CD4-positive, CD25-positive, alpha-beta regulatory T cell (primary cell): ENCODE results near the gene DGCR2. TPM values are rescaled to one million over a fixed set of nuclear protein-coding genes. Genes with fewer than 3 reads are reported as not detected.
A peak's percentile ranks its signal among the peaks of the same experiment; 100 is the strongest.
"Not testable (repeated sequence)": the region's sequence is repeated elsewhere in the genome, so short reads cannot be mapped to it uniquely, and the experiment has no call there.

ENCODE experiments used
- ATAC-seq, 2 donors: fragments of 150-1000 bp; cut with Tn5 transposase; one replicate each; pipeline ENCODE4 v1.10.0; 2021; ENCODE audit warnings: low read depth in 2 of 2, moderate number of reproducible peaks in 2 of 2, moderate library complexity in 1 of 2
- DNase-seq, 3 donors: peaks; one replicate each; pipeline versions ENCODE4 v3.0.0 to v3.0.0-alpha.2; 2012 to 2022; ENCODE audit warnings: mixed read lengths in 1 of 3
- H3K27ac ChIP-seq: one replicate; pipeline ENCODE4 v1.7.0; 2013; ENCODE audit warnings: mild to moderate bottlenecking, low read length; ENCODE audit not compliant: insufficient read depth, poor library complexity, severe bottlenecking
- H3K27me3 ChIP-seq: one replicate; pipeline ENCODE4 v1.7.0; 2013; ENCODE audit warnings: low read length; ENCODE audit not compliant: control insufficient read depth, insufficient read depth
- H3K36me3 ChIP-seq: one replicate; pipeline ENCODE4 v1.7.0; 2013; ENCODE audit warnings: mild to moderate bottlenecking, low read length, moderate library complexity; ENCODE audit not compliant: control insufficient read depth, insufficient read depth
- H3K4me1 ChIP-seq: 2 replicates; pipeline ENCODE4 v1.7.0; 2013; ENCODE audit warnings: mild to moderate bottlenecking, low read length; ENCODE audit not compliant: insufficient read depth, control insufficient read depth, poor library complexity, severe bottlenecking
- H3K4me3 ChIP-seq: one replicate; pipeline ENCODE4 v1.7.0; 2013; ENCODE audit warnings: low read depth, mild to moderate bottlenecking, low read length, moderate library complexity
- H3K9me3 ChIP-seq, 2 experiments: 1 replicate in 1 of 2; 2 replicates in 1 of 2; pipeline ENCODE4 v1.7.0; 2013; ENCODE audit warnings: low read length in 2 of 2, mild to moderate bottlenecking in 1 of 2, moderate library complexity in 1 of 2; ENCODE audit not compliant: control insufficient read depth in 2 of 2
- H3K27ac Mint-ChIP-seq, 3 donors: one replicate each; pipeline ENCODE4 v1.8.0; 2020 to 2022; ENCODE audit warnings: mild to moderate bottlenecking in 3 of 3, mixed read lengths in 3 of 3, moderate library complexity in 2 of 3
- H3K27me3 Mint-ChIP-seq: one replicate; pipeline ENCODE4 v1.8.0; 2022; ENCODE audit warnings: mild to moderate bottlenecking, mixed read lengths
- H3K36me3 Mint-ChIP-seq: one replicate; pipeline ENCODE4 v1.8.0; 2020; ENCODE audit warnings: mixed read lengths
- H3K4me1 Mint-ChIP-seq, 4 donors: one replicate each; pipeline ENCODE4 v1.8.0; 2020 to 2022; ENCODE audit warnings: mixed read lengths in 4 of 4, mild to moderate bottlenecking in 1 of 4
- H3K4me3 Mint-ChIP-seq, 4 donors: one replicate each; pipeline ENCODE4 v1.8.0; 2020 to 2022; ENCODE audit warnings: mild to moderate bottlenecking in 4 of 4, mixed read lengths in 4 of 4, moderate library complexity in 3 of 4
- H3K9me3 Mint-ChIP-seq, 7 donors: one replicate each; pipeline ENCODE4 v1.8.0; 2020 to 2022; ENCODE audit warnings: mixed read lengths in 7 of 7, mild to moderate bottlenecking in 3 of 7, moderate library complexity in 2 of 7
- polyA plus RNA-seq, 4 donors: library from polyadenylated mRNA; unstranded; fragments of 300-500 nt; fragmentation: Illumina TruSeq; gene quantifications; one replicate each; pipeline ENCODE4 v1.2.3, GENCODE V29; 2021
- total RNA-seq: library from RNA; stranded (reverse); gene quantifications from one replicate; pipeline ENCODE4 v1.2.3, GENCODE V29; 2022

The DGCR2 gene
- total and polyA plus RNA-seq, 5 donors from 2014 or later = 51.8 to 75.2 (median 58.4) TPM

- ATAC-seq = no peak
- H3K27ac ChIP-seq = no peak overlapping the region
- DNase-seq = no peak
- H3K27me3 Mint-ChIP-seq = no peaks in the 10 kb centered on the region
- no peak overlapping the region for H3K4me3 ChIP-seq
- H3K4me3 Mint-ChIP-seq = no peak overlapping the region
- peaks cover 48% of the 10 kb centered on the region for H3K36me3 Mint-ChIP-seq
- H3K36me3 ChIP-seq = peaks cover 86% of the 10 kb centered on the region
- no peaks in the 10 kb centered on the region for H3K27me3 ChIP-seq
- no peak overlapping the region for H3K27ac Mint-ChIP-seq
- H3K9me3 Mint-ChIP-seq = no peaks in the 10 kb centered on the region
- no peaks in the 10 kb centered on the region for H3K9me3 ChIP-seq
- peaks cover 5 to 25% (median 11%) of the 10 kb centered on the region in 4 donors for H3K4me1 Mint-ChIP-seq
- H3K4me1 ChIP-seq = no peaks in the 10 kb centered on the region
Measured at GRCh38 chr22:19057539-19057938, 64.7 kb downstream of the DGCR2 start.

DNA sequence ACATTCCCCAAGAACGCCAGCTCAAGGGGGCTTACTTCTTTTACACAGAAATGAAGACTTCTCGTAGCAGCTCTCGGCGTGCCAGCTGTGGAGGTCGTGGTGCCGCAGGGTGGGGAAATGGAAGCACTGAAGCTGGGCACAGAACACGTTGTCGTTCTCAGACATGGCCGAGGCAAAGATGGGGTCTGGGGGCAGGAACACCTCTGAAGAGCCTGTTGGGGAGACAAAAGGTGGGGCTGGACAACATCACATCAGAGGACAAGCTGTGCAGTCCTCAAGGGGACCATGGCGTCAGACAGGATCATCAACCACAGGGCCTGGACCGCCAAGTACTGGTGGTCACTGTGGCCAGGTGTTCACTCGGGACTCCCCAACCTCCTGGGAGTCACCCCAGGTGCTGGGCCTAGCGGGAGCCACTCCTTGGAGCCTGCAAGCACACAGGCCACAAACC, 65.2 kb downstream of the DGCR2 start:
- Histone ChIP-seq H3K9me3 (no peaks in the 10 kb centered on the region), H3K4me1 (no peaks in the 10 kb centered on the region), H3K27me3 (no peaks in the 10 kb centered on the region), H3K36me3 (peaks cover 86% of the 10 kb centered on the region), H3K4me3 (no peak overlapping the region), H3K27ac (no peak overlapping the region)
- H3K27me3 Mint-ChIP-seq = no peaks in the 10 kb centered on the region
- H3K9me3 Mint-ChIP-seq = no peaks in the 10 kb centered on the region
- DNase-seq (no peak), ATAC-seq (no peak)
- H3K27ac Mint-ChIP-seq = peak overlapping the region in 1 of 3 donors; percentile 11
- peaks cover 5 to 25% (median 11%) of the 10 kb centered on the region in 4 donors for H3K4me1 Mint-ChIP-seq
- no peak overlapping the region for H3K4me3 Mint-ChIP-seq
- peaks cover 45% of the 10 kb centered on the region for H3K36me3 Mint-ChIP-seq

DNA sequence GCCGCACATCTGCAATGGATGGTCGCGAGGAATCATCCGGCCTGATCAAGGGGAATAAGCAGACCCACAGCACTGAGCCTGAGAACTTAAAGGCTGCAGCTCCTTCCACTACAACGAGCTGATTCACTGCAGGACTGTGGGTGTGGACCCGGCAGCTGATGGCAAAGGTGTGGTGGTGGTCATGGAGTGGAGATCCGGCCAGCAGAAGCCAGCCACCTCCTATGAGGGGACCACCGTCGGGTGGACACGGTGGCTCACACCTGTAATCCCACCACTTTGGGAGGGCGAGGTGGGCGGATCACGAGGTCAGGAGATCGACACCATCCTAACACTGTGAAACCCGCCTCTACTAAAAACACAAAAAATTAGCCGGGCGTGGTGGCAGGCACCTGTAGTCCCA, 66.4 kb downstream of the DGCR2 start:
- no peak overlapping the region for H3K4me3 ChIP-seq
- ATAC-seq (no peak), DNase-seq (no peak)
- Mint-ChIP-seq H3K4me3 (no peak overlapping the region), H3K27ac (no peak overlapping the region), H3K4me1 (peaks cover 5 to 31% (median 16%) of the 10 kb centered on the region in 4 donors), H3K27me3 (no peaks in the 10 kb centered on the region), H3K9me3 (no peaks in the 10 kb centered on the region), H3K36me3 (peaks cover 42% of the 10 kb centered on the region)
- no peaks in the 10 kb centered on the region for H3K9me3 ChIP-seq
- no peaks in the 10 kb centered on the region for H3K27me3 ChIP-seq
- peaks cover 83% of the 10 kb centered on the region for H3K36me3 ChIP-seq
- H3K4me1 ChIP-seq = no peaks in the 10 kb centered on the region
- H3K27ac ChIP-seq = no peak overlapping the region

DNA sequence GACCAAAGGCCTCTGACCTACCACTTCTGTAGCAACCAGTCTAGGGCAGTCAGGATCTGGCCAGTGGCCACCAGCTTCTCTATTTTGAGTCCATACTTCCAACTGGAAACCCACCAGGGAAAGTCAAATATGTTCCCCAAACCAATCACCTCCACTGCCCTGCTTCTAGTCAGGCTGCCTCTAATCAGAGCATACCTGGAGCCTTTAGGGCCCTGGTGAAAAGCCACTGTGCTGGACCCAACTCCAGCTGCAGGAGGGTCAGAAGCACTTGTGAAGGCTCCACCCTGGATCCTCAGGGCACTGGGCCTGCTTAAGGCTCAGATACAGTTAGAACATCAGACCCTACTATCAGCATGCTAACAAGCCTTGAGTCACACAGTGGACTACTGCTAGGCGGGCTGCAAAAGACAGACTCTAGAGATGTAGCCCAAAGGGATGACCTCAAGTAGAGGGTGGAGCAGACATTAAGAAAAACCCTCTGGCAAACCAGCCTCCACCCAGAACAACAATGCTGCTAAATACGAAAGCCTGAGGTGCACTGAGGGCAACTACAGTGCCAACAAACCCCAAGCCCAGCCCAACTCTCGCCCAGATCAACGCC, 69.2 kb downstream of the DGCR2 start:
- Histone ChIP-seq H3K9me3 (no peaks in the 10 kb centered on the region), H3K4me1 (no peaks in the 10 kb centered on the region), H3K27me3 (no peaks in the 10 kb centered on the region), H3K4me3 (no peak overlapping the region), H3K36me3 (peaks cover 80% of the 10 kb centered on the region), H3K27ac (no peak overlapping the region)
- Mint-ChIP-seq H3K36me3 (peaks cover 36% of the 10 kb centered on the region), H3K9me3 (no peaks in the 10 kb centered on the region), H3K4me3 (no peak overlapping the region), H3K4me1 (peaks cover 5 to 28% (median 14%) of the 10 kb centered on the region in 4 donors), H3K27ac (peak overlapping the region in 1 of 3 donors; percentile 1), H3K27me3 (no peaks in the 10 kb centered on the region)
- DNase-seq (no peak), ATAC-seq (no peak)

DNA sequence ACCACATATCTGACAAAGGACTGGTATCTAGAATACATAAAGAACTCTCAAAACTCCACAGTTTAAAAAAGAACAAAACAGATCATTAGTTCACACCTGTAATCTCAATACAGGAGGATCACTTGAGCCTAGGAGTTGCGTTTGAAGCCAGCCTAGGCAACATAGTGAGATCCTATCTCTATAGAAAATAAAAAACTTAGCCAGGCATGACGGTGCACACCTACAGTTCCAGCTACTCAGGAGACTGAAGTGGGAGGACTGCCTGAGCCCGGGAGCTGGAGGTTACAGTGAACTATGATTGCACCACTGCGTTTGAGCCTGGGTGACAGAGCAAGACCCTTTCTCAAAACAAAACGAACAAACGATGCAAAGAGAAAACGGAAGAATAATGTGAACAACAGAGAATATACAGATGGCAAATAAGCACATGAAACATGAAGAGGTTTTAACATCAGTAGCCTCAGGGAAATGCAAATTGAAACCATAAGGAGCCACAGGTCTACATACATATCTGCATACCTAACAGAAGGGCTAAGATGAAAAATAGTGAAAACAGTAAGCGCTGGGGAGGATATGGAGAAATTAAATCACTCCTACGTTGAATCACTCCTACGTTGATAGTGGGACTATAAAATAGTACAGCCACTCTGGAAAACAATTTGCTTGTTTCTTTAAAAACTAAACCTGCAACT, 70.7 kb downstream of the DGCR2 start:
- H3K27me3 ChIP-seq = no peaks in the 10 kb centered on the region
- no peaks in the 10 kb centered on the region for H3K4me1 ChIP-seq
- peaks cover 5 to 28% (median 10%) of the 10 kb centered on the region in 4 donors for H3K4me1 Mint-ChIP-seq
- peaks cover 37% of the 10 kb centered on the region for H3K36me3 Mint-ChIP-seq
- no peak overlapping the region for H3K4me3 ChIP-seq
- DNase-seq (no peak), ATAC-seq (no peak)
- H3K4me3 Mint-ChIP-seq = no peak overlapping the region
- H3K9me3 Mint-ChIP-seq = no peaks in the 10 kb centered on the region
- H3K9me3 ChIP-seq = no peaks in the 10 kb centered on the region
- no peaks in the 10 kb centered on the region for H3K27me3 Mint-ChIP-seq
- no peak overlapping the region for H3K27ac ChIP-seq
- peaks cover 80% of the 10 kb centered on the region for H3K36me3 ChIP-seq
- H3K27ac Mint-ChIP-seq = peak overlapping the region in 2 of 3 donors; percentile 0 to 63

GRCh38 chr22:19050847-19051246, 71.4 kb downstream of the DGCR2 start:
- not testable (repeated sequence) for H3K4me3 ChIP-seq, H3K4me3 Mint-ChIP-seq, H3K9me3 ChIP-seq, H3K27ac ChIP-seq, H3K9me3 Mint-ChIP-seq, H3K4me1 ChIP-seq, ATAC-seq, H3K27me3 Mint-ChIP-seq, H3K27me3 ChIP-seq, H3K27ac Mint-ChIP-seq, DNase-seq
- Mint-ChIP-seq H3K36me3 (peaks cover 37% of the 10 kb centered on the region), H3K4me1 (peaks cover 5 to 28% (median 10%) of the 10 kb centered on the region in 4 donors)
- H3K36me3 ChIP-seq = peaks cover 81% of the 10 kb centered on the region

DNA sequence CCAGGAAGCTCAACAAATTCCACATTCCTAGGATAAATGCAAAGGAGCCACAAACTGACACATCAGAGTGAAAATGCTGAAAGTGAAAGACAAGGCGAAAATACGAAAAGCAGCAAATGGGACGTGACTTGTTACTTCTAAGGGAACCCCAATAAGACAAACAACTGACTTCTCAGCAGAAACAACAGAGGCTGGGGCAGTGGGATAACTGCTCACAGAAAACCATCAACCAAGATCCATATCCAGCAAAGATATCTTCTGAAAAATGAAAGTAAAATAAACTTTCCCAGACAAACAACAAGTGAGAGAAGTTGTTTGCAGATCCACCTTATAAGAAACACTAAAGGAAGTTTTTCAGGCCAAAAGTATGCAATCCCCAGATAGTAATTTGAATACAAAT, 72.1 kb downstream of the DGCR2 start:
- DNase-seq (no peak), ATAC-seq (no peak)
- no peak overlapping the region for H3K4me3 ChIP-seq
- Mint-ChIP-seq H3K9me3 (no peaks in the 10 kb centered on the region), H3K4me3 (no peak overlapping the region), H3K27me3 (no peaks in the 10 kb centered on the region), H3K27ac (peak overlapping the region in 1 of 3 donors; percentile 77), H3K4me1 (peaks cover 5 to 28% (median 10%) of the 10 kb centered on the region in 4 donors), H3K36me3 (peaks cover 37% of the 10 kb centered on the region)
- no peaks in the 10 kb centered on the region for H3K9me3 ChIP-seq
- no peaks in the 10 kb centered on the region for H3K4me1 ChIP-seq
- H3K27me3 ChIP-seq = no peaks in the 10 kb centered on the region
- H3K36me3 ChIP-seq = peaks cover 83% of the 10 kb centered on the region
- no peak overlapping the region for H3K27ac ChIP-seq

- Histone ChIP-seq H3K9me3 (no peaks in the 10 kb centered on the region), H3K4me1 (no peaks in the 10 kb centered on the region), H3K4me3 (no peak overlapping the region), H3K36me3 (peaks cover 91% of the 10 kb centered on the region), H3K27me3 (no peaks in the 10 kb centered on the region), H3K27ac (no peak overlapping the region)
- H3K36me3 Mint-ChIP-seq = peaks cover 43% of the 10 kb centered on the region
- no peak for DNase-seq
- no peak overlapping the region for H3K4me3 Mint-ChIP-seq
- ATAC-seq = no peak
- H3K4me1 Mint-ChIP-seq = peaks cover 0 to 22% (median 7%) of the 10 kb centered on the region in 4 donors
- H3K9me3 Mint-ChIP-seq = no peaks in the 10 kb centered on the region
- no peaks in the 10 kb centered on the region for H3K27me3 Mint-ChIP-seq
- H3K27ac Mint-ChIP-seq = no peak overlapping the region
Measured at GRCh38 chr22:19048531-19048930, 73.7 kb downstream of the DGCR2 start.
